Transverse colon (tissue), 4 donors: ENCODE data around the gene WIPF1. TPM values are rescaled to one million over a fixed set of nuclear protein-coding genes. Genes with fewer than 3 reads are reported as not detected.
A peak's percentile ranks its signal among the peaks of the same experiment; 100 is the strongest.

Experiments
- DNase-seq: peaks from one replicate; pipeline ENCODE4 v3.0.0-alpha.2; 2019
- H3K27ac ChIP-seq, 4 donors: fragments of 200-600 bp; sonication (generic); 2 replicates each; pipeline ENCODE4 v1.5.1; 2016 to 2018; ENCODE audit warnings: inconsistent platforms in 4 of 4
- H3K27me3 ChIP-seq: fragments of 200-600 bp; sonication (generic); 2 replicates; pipeline ENCODE4 v1.5.1; 2017; ENCODE audit warnings: inconsistent platforms
- H3K36me3 ChIP-seq, 4 donors: fragments of 200-600 bp; sonication (generic); 2 replicates each; pipeline ENCODE4 v1.5.1; 2017 to 2019; ENCODE audit warnings: inconsistent platforms in 4 of 4
- H3K4me1 ChIP-seq, 4 donors: fragments of 200-600 bp; sonication (generic); 2 replicates each; pipeline ENCODE4 v1.5.1; 2017 to 2020; ENCODE audit warnings: inconsistent platforms in 4 of 4
- H3K4me3 ChIP-seq, 4 donors: fragments of 200-600 bp; sonication (generic); 1 replicate in 1 of 4; 2 replicates in 3 of 4; pipeline versions ENCODE4 v1.5.1 to v1.6.1; 2017 to 2019; ENCODE audit warnings: inconsistent platforms in 4 of 4
- H3K9me3 ChIP-seq, 2 donors: fragments of 200-600 bp; sonication (generic); 2 replicates each; pipeline ENCODE4 v1.5.1; 2017 to 2019; ENCODE audit warnings: inconsistent platforms in 2 of 2
- EP300 ChIP-seq: sonication (generic); formaldehyde crosslinking; IDR thresholded peaks from one replicate; pipeline ENCODE4 v1.6.1; 2017; ENCODE audit warnings: antibody characterized with exemption, low read depth
- POLR2A ChIP-seq: fragments of 450-650 bp; IDR thresholded peaks from one replicate; pipeline ENCODE4 v1.6.1; 2016; ENCODE audit warnings: antibody characterized with exemption, mild to moderate bottlenecking, moderate library complexity
- POLR2AphosphoS5 ChIP-seq, 3 donors: sonication (generic); formaldehyde crosslinking; IDR thresholded peaks; one replicate each; pipeline ENCODE4 v1.6.1; 2016; ENCODE audit warnings: antibody characterized with exemption in 3 of 3
- WGBS, 2 donors: methylation state at CpG; one replicate each; pipeline ENCODE4 v1.1.5; 2018; ENCODE audit warnings: low coverage in 1 of 2; 5-methylcytosine and 5-hydroxymethylcytosine counted together
- in situ Hi-C, 4 donors: fragments of 200-750 bp; cut with MboI; loops; one replicate each; pipeline versions ENCODE4 v1.15.0 to v1.15.1; 2017; ENCODE audit warnings: low sequenced_read_pairs in 3 of 4, low pct_ligation_motif_present in 1 of 4, low pct_unique_long_range_greater_than_20kb in 1 of 4
- intact Hi-C: fragments of 100-400 bp; cut with DNase I; formaldehyde crosslinking; loops from one replicate; pipeline ENCODE4 v1.15.1; 2023; ENCODE audit warnings: low total_unique reads
- total RNA-seq, 4 donors: library from RNA; depleted of rRNA; stranded (reverse); fragments of >200 nt; gene quantifications; one replicate each; pipeline ENCODE4 v1.1.0, GENCODE V29; 2016
- TF ChIP-seq, protein P1 (sequence below), 5 experiments: fragments of 200-600 bp in 3 of 5; fragments of 450-650 bp in 2 of 5; sonication (generic) in 3 of 5; IDR thresholded peaks; 1 replicate in 2 of 5; 2 replicates in 3 of 5; pipeline ENCODE4 v1.5.1; 2016 to 2017; ENCODE audit warnings: antibody characterized with exemption in 5 of 5, inconsistent platforms in 3 of 5, mild to moderate bottlenecking in 2 of 5, moderate library complexity in 1 of 5

WIPF1 gene
- total RNA-seq, 4 donors from 2014 or later, result 8.5 to 32.6 (median 16.1) TPM

DNA sequence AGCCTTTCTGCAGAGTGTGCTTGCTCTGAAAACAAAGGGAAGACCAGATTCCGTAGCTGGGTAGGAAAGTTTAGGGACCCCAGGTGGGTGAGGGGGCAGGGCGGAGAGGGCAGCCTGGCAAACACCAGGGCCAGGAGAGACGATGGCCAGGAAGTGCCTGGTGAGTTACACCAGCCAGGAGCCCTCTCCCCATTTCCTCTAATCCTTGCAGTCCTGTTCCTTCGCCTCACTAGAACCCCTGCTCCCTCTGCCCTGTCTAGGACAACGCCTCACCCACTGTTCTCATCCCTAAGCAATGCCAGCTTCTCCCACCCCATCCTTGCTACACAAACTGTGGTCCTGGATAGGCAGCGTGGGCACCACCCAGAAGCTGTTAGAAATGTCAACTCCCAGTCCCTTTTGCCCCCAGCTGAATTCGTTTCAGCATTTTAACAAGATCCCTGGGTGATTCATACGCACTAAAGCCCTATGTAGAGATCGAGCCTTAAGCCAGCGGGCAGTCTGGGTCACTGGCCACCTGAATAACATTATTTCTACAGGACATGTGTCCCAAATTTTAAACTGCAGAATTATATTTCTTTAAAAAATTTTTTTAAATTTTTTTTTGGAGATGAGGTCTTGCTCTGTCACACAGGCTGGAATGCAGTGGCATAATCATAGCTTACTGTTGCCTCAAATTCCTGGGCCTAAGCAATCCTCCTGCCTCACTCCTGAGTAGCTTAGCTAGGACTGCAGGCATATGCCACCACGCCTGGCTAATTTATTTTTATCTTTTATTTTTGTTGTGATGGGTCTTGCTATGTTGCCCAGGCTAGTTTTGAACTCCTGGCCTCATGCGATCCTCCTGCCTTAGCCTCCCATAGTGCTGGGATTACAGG is 10.9 kb downstream of the WIPF1 start:
- no peaks in the 10 kb centered on the region for H3K9me3 ChIP-seq
- in situ Hi-C loops (loop anchor here in 1 of 4 donors (25.0 kb wide), 1 partner anchor 101 kb away; no protein-coding TSS in a partner anchor), intact Hi-C loops (no loop called here)
- H3K27me3 ChIP-seq, result no peaks in the 10 kb centered on the region
- H3K4me1 ChIP-seq, result peaks cover 0 to 32% (median 5%) of the 10 kb centered on the region in 4 donors
- H3K27ac ChIP-seq, result peak overlapping the region in 2 of 4 donors; percentile 11 to 19
- WGBS, 2 donors, result 88 to 96% methylated on average over 6 to 12 of the region's 12 CpGs
- H3K36me3 ChIP-seq, result peaks cover 0 to 5% (median 0%) of the 10 kb centered on the region in 4 donors
- DNase-seq, result no peak
- TF ChIP-seq, protein P1, sequence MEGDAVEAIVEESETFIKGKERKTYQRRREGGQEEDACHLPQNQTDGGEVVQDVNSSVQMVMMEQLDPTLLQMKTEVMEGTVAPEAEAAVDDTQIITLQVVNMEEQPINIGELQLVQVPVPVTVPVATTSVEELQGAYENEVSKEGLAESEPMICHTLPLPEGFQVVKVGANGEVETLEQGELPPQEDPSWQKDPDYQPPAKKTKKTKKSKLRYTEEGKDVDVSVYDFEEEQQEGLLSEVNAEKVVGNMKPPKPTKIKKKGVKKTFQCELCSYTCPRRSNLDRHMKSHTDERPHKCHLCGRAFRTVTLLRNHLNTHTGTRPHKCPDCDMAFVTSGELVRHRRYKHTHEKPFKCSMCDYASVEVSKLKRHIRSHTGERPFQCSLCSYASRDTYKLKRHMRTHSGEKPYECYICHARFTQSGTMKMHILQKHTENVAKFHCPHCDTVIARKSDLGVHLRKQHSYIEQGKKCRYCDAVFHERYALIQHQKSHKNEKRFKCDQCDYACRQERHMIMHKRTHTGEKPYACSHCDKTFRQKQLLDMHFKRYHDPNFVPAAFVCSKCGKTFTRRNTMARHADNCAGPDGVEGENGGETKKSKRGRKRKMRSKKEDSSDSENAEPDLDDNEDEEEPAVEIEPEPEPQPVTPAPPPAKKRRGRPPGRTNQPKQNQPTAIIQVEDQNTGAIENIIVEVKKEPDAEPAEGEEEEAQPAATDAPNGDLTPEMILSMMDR (IDR thresholded peaks at IDR 0.05), result no peak
- TF ChIP-seq POLR2A (no peak), POLR2AphosphoS5 (IDR thresholded peaks at IDR 0.05) (no peak), EP300 (no peak)
- no peak overlapping the region for H3K4me3 ChIP-seq

DNA sequence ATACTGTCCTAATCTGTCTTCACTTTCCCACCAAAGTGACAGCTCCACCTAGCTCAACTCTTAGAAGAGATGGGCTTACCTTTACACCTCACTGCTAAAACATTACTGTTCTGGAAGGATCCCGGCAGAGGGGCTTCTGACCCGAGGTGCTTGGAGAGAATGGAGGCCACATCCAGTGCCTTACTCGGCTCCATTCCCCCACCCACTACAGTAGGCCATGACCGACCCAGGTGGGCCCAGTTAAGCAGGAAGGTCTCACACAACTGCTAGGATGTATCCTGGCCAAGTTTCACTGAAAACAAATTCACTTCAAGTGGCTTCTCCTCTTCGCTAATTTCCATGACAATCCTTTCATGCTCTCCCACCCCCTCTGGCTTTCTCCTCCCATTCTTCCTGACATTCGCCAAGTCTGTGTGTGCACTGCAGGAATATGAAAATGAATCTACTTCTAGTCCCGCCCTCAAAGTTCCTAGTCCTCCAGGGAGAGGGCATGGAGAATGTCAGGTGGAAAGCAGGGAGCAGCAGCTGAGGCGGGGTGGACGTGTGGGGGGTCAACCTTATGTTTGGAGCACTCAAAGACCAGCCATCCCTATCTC is 11.8 kb downstream of the WIPF1 start:
- Histone ChIP-seq H3K27ac (peak overlapping the region in 1 of 4 donors; percentile 11), H3K4me3 (no peak overlapping the region), H3K27me3 (no peaks in the 10 kb centered on the region), H3K9me3 (no peaks in the 10 kb centered on the region), H3K36me3 (peaks cover 0 to 8% (median 0%) of the 10 kb centered on the region in 4 donors), H3K4me1 (peaks cover 0 to 30% (median 5%) of the 10 kb centered on the region in 4 donors)
- 81 to 88% methylated on average over 5 to 9 of the region's 9 CpGs for WGBS, 2 donors
- no peak for DNase-seq
- intact Hi-C loops (no loop called here), in situ Hi-C loops (loop anchor here in 1 of 4 donors (25.0 kb wide), 1 partner anchor 102 kb away; no protein-coding TSS in a partner anchor)
- TF ChIP-seq POLR2A, result no peak
- TF ChIP-seq, protein P1 (IDR thresholded peaks at IDR 0.05), result no peak
- no peak for TF ChIP-seq EP300
- TF ChIP-seq POLR2AphosphoS5 (IDR thresholded peaks at IDR 0.05), result no peak

DNA sequence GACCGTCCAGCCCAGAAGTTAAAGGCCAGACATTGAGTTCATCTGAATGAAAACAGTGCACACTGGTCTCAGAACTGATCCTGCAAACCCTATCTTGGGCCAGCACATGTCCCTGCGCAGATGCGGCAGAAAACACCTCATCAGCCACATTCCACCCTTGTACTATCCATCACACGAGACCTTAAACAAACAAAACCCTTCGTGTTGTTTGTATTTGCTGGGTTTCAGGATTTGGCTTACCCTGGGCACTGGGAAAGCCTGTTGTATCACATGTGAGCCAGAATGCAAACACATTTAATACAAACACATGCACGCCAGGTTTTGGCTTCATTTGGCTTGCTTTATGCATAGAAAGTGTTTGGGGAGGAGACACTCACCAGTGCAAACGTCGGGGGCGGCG is 12.5 kb downstream of the WIPF1 start:
- intact Hi-C loops (no loop called here), in situ Hi-C loops (loop anchor here in 1 of 4 donors (25.0 kb wide), 1 partner anchor 102 kb away; no protein-coding TSS in a partner anchor)
- WGBS, 2 donors, result 69 to 83% methylated on average over 8 to 10 of the region's 10 CpGs
- peaks cover 0 to 30% (median 5%) of the 10 kb centered on the region in 4 donors for H3K4me1 ChIP-seq
- peaks cover 0 to 8% (median 2%) of the 10 kb centered on the region in 4 donors for H3K36me3 ChIP-seq
- no peaks in the 10 kb centered on the region for H3K27me3 ChIP-seq
- no peak overlapping the region for H3K27ac ChIP-seq
- TF ChIP-seq POLR2AphosphoS5 (IDR thresholded peaks at IDR 0.05) (no peak), POLR2A (no peak), EP300 (no peak)
- TF ChIP-seq, protein P1 (IDR thresholded peaks at IDR 0.05), result no peak
- no peak for DNase-seq
- no peaks in the 10 kb centered on the region for H3K9me3 ChIP-seq
- H3K4me3 ChIP-seq, result no peak overlapping the region

DNA sequence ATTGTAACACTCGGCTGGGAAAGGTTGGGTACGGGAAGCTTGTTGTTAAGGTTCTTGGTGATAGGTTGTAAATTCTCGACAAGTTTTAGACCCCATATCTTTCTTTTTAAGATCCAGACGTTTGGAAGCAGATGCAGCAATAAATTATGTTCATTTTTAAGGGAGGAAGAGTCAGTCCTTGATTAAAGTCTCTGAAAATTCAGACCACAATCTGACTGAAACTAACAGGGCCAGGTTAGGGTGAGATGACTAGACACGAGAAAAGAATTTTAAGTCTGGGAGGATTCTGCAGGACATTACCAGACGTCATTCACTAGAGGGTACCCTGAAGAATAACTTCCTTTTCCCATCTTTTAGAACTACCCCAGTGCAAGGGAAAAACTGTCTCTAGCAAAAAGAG is 16.1 kb downstream of the WIPF1 start:
- Histone ChIP-seq H3K9me3 (no peaks in the 10 kb centered on the region), H3K4me1 (peaks cover 0 to 26% (median 0%) of the 10 kb centered on the region in 4 donors), H3K27ac (no peak overlapping the region), H3K4me3 (no peak overlapping the region), H3K36me3 (peaks cover 0 to 12% (median 4%) of the 10 kb centered on the region in 4 donors), H3K27me3 (no peaks in the 10 kb centered on the region)
- in situ Hi-C loops, result loop anchor here in 1 of 4 donors (25.0 kb wide), 1 partner anchor 106 kb away; no protein-coding TSS in a partner anchor
- intact Hi-C loops, result no loop called here
- no peak for DNase-seq
- TF ChIP-seq, protein P1 (IDR thresholded peaks at IDR 0.05), result no peak
- TF ChIP-seq POLR2A (no peak), EP300 (no peak), POLR2AphosphoS5 (IDR thresholded peaks at IDR 0.05) (no peak)
- 53 to 56% methylated on average over 5 to 6 of the region's 6 CpGs for WGBS, 2 donors
